Measurements from ENCODE around the gene WTAP.

WTAP gene

DNA sequence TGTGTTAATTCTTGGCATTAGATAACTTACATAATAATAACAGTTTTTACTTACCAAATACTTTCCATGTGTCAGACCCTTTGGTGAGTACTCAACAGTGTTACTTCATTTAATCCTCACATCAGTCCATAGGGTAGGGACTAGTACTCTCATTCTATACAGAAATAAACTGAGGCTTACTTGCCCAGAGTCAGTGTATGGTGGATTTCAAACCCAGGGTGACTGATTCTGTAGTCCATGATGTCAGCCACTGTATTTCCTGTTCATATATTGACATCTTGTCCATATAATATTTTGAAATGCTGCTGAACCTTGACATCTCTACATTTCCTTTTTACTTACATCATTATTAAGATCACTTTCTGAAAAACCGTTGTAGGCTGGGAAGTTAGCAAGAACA is 70.2 kb downstream of the WTAP start:
- Histone ChIP-seq H3K27ac (no peak overlapping the region), H3K36me3 (replicated peaks) (peaks cover 31% of the 10 kb centered on the region), H3K4me3 (ENCODE audit: low read depth, low read length) (no peak overlapping the region), H3K27me3 (replicated peaks) (no peaks in the 10 kb centered on the region)
- in situ Hi-C loops (cut with HindIII; ENCODE audit: low pct_ligation_motif_present, low sequenced_read_pairs): no loop called here
- DNase-seq: no peak
- TF ChIP-seq, protein P1, sequence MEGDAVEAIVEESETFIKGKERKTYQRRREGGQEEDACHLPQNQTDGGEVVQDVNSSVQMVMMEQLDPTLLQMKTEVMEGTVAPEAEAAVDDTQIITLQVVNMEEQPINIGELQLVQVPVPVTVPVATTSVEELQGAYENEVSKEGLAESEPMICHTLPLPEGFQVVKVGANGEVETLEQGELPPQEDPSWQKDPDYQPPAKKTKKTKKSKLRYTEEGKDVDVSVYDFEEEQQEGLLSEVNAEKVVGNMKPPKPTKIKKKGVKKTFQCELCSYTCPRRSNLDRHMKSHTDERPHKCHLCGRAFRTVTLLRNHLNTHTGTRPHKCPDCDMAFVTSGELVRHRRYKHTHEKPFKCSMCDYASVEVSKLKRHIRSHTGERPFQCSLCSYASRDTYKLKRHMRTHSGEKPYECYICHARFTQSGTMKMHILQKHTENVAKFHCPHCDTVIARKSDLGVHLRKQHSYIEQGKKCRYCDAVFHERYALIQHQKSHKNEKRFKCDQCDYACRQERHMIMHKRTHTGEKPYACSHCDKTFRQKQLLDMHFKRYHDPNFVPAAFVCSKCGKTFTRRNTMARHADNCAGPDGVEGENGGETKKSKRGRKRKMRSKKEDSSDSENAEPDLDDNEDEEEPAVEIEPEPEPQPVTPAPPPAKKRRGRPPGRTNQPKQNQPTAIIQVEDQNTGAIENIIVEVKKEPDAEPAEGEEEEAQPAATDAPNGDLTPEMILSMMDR (IDR thresholded peaks at IDR 0.05; ENCODE audit: low read depth, low read length, missing control alignments): no peak

DNA sequence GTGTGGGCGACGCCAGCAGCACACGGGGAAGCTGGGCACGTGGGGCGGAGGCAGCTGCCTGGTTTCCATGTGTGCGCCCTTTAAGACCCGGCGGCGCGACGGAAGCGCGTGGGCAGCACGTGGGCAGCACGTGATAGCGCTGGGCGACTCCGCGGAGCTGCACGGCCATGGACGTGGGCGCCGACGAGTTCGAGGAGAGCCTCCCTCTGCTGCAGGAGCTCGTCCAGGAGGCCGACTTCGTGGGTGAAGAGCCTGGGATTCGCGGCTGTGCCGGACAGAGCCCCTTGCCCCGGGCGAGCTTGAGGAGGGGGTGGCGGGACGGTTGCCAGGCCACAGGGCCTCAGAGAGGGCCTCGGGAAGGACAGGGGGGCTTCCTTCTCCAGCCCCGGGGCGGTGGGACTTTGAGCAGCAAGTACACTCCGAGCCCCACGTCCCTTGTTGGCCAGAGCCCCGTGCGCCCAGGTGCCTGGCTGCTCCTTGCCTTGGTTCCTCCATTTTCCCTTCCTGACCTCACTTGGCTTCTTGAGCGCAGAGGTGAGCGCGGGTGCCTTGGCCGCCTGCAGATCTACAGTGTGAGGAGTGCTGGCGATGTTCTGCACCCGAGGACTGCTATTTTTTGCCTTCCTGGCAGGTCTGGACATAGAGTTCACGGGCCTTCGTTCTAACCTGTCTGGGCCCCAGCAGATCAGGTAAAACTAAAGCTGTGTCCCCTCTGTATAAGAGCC is 73.0 kb downstream of the WTAP start, which contains the start of gene PNLDC1:
Gene PNLDC1, plus strand, starts transcription at position 136 of the 725 bp plus-strand sequence. Its CDS starts 32 bp downstream, at position 168.
- Histone ChIP-seq H3K27me3 (replicated peaks) (no peaks in the 10 kb centered on the region), H3K4me3 (ENCODE audit: low read depth, low read length) (no peak within 1 kb of the TSS), H3K27ac (no peak within 1 kb of the TSS), H3K36me3 (replicated peaks) (peaks cover 24% of the 10 kb centered on the region)
- no peak for DNase-seq
- TF ChIP-seq, protein P1 (IDR thresholded peaks at IDR 0.05; ENCODE audit: low read depth, low read length, missing control alignments): no peak
- in situ Hi-C loops (cut with HindIII; ENCODE audit: low pct_ligation_motif_present, low sequenced_read_pairs): no loop called here

DNA sequence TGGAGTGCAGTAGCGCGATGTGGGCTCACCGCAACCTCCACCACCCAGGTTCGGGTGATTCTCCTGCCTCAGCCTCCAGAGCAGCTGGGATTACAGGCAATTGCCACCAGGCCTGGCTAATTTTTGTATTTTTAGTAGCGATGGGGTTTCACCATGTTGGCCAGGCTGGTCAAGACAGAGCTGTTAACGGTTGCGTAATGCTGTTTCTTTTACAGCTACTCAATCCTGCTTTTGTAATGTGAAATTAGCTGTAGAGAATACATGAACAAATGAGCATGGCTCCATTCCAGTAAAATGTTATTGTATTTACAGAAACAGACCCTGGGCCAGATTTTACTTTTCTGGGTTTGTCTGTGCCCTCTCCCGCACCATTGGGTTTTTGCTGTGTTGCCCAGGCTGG is 74.6 kb downstream of the WTAP start:
- H3K4me3 ChIP-seq (ENCODE audit: low read depth, low read length): no peak overlapping the region
- no peaks in the 10 kb centered on the region for H3K27me3 ChIP-seq (replicated peaks)
- peaks cover 22% of the 10 kb centered on the region for H3K36me3 ChIP-seq (replicated peaks)
- TF ChIP-seq, protein P1 (IDR thresholded peaks at IDR 0.05; ENCODE audit: low read depth, low read length, missing control alignments): no peak
- H3K27ac ChIP-seq: no peak overlapping the region
- no peak for DNase-seq
- in situ Hi-C loops (cut with HindIII; ENCODE audit: low pct_ligation_motif_present, low sequenced_read_pairs): no loop called here

DNA sequence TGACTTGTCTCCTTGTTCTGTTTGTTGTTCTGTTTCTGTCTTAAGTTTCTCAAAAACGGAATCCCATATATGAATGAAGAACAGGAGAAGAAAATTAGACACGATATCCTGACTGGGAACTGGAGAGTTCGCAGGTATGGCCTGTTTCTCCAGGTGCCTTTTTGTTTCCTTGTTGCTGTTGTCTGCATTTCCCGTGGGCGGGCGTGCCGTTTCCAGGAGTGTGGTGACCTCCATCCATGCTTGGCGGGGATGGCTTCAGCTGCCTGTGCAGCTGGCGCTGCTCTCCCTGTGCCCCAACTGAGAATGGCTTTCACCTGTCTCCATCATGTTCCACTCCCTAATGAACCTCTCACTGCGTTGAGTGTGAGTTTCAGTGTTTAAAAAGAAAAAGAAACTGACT is 77.2 kb downstream of the WTAP start:
- Histone ChIP-seq H3K27ac (no peak overlapping the region), H3K27me3 (replicated peaks) (no peaks in the 10 kb centered on the region), H3K4me3 (ENCODE audit: low read depth, low read length) (no peak overlapping the region), H3K36me3 (replicated peaks) (no peaks in the 10 kb centered on the region)
- TF ChIP-seq, protein P1 (IDR thresholded peaks at IDR 0.05; ENCODE audit: low read depth, low read length, missing control alignments): no peak
- DNase-seq: no peak
- in situ Hi-C loops (cut with HindIII; ENCODE audit: low pct_ligation_motif_present, low sequenced_read_pairs): no loop called here

DNA sequence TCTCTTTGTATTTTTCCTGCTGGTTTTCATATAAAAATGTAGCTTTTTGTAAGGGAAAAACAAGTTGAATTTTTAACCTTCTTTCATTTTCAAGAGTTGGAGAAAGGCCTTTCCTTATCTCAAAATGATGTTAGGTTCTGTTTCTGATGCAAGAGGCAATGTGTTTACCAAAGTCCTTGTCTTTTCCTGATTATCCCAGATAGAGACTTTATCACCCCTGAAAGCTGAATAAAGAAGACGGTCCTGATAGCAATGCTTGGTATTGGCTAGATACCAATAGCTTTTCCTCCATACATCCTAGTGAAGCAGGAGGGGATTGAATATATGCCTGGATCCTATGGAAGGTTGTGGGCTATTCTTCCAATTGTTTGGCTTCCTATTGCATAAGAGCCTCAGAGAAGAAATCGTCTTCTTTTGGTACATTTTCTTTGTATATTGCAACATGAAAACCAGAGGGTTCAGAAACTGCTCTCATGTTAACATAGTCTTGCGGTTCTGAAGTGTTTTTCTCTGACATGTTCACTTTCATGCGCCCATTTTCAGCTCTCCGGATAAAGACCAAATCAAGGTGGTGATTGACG is 78.2 kb downstream of the WTAP start:
- Histone ChIP-seq H3K27me3 (replicated peaks) (no peaks in the 10 kb centered on the region), H3K27ac (no peak overlapping the region), H3K4me3 (ENCODE audit: low read depth, low read length) (no peak overlapping the region), H3K36me3 (replicated peaks) (no peaks in the 10 kb centered on the region)
- in situ Hi-C loops (cut with HindIII; ENCODE audit: low pct_ligation_motif_present, low sequenced_read_pairs): no loop called here
- TF ChIP-seq, protein P1 (IDR thresholded peaks at IDR 0.05; ENCODE audit: low read depth, low read length, missing control alignments): no peak
- DNase-seq: no peak
